GM21825 (cell line): Measurements from ENCODE around the gene MAP3K14.

Source experiments
- ATAC-seq: cut with Tn5 transposase; IDR thresholded peaks from one replicate; pipeline ENCODE4 v1.9.1; 2021; ENCODE audit warnings: mild to moderate bottlenecking, moderate library complexity; ENCODE audit not compliant: unreplicated experiment

MAP3K14 gene

DNA sequence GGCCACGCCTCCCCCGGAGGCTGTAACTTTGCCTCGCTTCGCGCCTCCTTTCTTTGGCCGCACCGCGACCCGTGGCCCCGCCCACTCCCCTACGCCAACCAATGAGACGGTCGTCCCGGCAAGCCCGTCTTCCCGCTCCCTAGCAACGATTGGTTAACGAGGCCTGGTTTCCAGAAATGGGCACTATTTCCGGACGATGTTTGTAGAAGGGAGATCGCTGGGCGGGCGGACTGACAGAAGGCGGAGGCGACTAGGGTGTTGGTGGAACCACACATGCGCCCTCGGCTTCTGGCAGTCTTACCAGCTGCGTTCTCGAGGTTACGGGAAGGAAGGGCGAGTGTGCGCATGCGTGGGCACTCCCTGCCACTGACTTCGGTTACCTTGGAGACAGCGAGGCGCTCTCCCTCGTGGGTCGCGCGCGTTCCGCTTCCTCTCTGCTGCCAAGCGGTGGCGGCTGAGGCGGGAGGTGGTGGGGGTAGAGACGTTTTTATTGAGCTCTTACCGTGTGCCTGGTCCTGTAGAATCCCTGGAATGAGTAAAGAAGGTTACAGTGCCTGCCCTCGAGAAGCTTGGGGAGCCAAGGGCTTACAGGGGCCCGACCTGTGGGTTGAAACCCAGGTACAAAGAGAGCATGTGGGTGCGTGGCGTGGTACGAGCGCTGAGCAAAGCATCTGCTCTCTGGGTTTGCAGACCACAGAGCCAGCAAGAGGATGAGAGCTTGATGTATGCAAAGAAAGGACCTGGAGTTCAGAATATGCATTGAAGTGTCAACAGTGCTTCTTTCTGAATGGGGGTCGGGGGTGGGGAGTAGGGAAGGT lies 500 bp upstream of the MAP3K14 start:
- peak; percentile 57 for ATAC-seq

DNA sequence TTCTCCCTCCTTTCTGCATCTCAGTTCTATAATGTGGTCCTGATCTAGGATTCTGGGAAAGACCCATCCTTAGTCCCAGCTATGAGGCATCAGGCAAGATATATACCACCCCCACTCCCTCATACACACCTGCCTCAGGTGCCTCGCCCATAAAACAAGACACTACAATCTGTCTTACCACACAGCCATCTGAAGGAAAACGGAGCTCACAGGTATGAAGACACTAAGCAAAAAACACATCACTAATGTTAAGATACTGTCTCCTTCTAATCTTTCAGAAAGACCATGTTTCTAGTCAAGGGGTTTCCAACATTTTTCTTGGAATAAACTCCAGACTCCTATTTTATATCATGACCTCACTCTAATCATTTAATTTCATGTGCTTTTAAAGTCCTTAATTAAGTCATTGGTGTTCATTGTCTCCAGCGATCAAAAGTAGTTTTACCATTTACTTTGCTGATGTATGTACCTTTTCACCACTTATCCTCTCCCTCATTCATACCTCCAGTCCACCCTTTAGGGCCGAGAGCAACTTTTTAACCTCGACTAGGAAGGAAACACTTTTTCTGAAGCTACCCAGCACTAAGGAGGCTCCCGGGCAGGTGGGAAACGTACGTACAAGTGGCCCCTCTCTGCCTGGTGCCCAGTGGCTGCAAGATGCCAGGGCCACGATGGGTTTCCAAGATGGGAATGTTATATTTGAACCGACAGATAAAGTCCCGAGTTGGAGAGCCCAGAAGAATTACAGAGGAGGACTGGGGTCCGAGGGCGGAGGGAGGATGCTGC lies 979 bp downstream of the MAP3K14 start:
- no peak for ATAC-seq

DNA sequence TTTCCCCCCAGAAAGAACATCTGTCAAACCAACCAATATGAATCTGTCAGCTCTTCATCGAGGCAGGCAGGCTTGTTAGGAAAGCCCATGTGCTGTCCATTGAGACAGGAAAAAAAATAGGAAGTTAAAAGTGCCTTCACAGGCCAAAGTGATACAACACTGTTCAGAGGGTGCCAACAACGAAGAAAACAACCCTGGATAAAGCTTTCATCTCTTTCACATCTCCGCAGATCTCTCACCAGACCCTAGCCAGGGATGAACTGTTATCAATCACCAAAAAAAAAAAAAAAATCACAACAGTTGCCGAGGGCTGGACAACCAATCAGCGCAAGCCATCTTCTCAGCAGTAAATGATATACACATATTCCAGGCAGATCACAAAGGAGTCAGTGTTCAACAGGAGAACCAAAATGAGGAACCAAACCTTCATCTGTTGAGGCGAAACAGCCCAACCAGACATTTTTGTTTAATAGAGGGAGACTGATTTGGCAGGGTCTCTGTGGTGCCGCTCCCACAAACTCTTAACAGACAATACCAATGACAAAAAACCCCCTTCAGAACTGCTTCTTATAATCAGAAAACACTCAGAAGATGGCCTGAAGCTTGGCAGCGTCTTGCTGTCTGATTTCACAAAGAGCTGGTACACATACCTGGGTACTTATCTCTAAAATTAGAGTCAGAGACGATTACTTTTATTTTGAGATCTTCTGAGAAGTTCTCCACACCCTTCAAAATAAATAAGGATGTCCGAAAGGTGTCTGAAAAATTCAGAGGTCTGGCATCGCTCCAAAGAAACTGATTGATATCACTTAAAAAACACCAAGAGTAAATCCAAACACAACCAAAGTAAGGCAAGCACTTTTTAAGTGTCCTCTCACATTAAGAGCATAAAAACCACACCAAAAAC lies 1.8 kb downstream of the MAP3K14 start:
- no peak for ATAC-seq

DNA sequence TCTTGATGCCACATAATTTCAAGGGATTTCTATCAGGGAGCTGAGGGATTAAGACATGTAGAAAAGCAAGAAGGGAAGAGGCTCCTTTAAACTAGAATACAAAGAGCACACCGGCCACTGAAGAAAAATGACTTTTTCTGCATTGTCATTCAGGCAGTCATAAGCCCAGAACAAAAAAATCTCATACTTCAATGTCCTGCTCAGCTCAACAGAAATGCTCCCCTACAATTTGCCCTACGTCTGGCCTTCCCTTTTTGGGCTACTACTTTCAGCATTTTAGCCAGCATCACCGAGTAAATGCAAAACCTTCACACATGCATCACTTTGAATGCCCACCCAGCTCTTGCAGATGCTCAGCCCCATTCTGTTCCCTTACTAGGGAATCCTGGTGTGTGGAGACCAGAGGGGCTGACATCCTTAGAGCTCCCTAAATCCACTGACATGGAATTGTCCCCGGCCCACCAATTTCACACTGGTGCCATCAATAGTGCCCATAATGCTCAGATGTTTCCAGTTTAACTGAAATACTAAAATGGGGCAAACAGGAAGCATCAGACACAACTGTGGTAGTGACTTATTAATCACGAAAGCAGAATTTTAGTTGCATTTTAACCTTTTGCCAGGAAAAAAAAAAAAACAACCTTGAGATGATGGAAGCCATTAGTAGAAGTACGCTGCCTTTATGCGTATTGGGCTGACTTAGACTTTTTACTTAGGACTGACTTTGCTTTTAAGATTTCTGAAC lies 2.7 kb downstream of the MAP3K14 start:
- ATAC-seq: no peak

DNA sequence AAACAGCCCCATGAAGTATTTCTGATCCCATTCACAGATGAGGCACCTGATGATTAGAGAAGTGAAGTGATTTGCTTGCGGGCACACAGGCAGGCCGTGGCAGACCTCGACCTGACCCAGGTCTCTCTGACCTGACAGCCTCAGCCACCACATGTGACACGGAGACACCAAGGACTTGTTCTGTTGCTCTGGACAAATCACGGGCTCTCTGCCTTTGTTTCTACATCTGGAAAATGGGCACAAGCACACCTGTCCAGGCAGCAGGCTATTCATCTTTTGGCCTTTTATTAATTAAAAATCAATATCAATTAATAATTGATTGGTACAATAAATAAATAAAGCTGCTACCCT lies 3.4 kb downstream of the MAP3K14 start:
- ATAC-seq: no peak

DNA sequence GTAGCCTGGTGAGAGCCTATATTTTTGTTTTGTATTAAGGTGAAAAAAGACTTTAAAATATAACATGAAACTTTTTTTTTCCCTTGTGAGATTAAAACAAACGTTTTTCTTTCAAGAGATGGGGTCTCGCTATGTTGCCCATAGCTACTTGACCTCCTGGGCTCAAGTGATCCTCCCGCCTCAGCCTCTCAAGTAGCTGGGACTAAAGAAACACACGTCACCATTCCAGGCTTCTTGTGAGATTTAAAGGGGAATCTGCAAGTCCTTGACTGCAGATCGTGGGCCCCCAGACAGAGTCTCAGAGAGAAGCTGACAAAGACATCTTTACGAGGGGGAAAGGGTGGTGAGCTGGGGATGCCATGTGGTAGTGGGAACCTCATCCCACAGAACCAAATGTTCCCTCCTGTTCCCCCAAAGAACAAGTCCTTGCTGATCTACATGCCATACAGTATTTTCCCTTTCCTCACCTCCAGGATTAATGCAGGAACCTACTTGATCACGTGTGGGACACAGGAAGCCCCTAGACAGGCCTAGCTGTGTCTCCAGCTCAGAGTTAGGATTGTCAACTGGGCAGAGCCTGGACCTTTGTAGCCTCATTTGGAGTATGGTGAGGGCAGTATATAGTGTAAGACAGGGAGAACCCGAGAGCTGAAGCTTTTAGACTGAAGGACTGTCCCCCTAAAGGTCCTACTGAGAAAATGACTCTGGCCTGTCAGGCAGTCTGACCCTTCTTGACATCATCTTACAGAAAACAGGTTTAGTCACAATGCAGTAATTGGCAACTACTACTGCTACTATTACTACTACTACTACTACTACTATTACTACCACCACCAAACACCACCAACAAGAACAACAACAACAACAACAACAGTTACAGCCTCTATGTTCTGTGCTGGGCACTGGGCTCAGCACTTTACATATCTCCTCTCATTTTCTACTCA lies 4.1 kb downstream of the MAP3K14 start:
- no peak for ATAC-seq

DNA sequence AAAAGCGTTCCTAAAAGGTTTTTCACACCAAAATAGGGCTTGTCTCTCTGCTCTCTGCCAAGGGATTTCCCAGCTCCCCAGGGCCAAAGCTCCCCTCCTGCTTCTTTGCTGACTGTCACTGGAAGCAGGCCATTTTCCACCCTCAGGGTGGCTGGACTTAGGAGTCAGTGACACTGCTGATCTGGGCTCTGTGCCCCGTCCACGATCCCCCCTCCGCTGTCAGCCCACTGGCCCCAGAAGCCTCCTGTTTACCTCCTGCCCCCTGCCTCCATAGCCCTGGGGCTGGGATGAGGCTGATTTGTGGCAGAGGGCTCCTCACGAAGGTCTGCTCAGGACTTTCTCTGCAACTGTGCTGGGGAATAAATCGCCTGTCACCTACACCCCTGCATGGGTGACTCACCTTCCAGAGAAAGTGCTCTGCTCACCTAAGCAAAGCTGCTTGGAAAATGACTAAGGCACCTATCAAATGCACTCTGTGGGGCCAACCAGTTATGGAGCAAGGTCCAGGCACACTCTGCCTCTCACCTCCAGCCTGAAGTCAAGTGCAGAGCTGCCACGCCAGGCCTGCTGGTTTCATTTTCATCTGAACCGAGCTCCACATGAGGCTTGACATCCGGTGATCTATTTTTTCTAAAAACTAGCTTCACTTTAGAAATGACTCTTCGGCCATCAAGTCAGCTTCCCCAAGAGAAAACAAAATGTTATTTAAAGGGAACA lies 4.9 kb downstream of the MAP3K14 start:
- peak; percentile 25 for ATAC-seq

DNA sequence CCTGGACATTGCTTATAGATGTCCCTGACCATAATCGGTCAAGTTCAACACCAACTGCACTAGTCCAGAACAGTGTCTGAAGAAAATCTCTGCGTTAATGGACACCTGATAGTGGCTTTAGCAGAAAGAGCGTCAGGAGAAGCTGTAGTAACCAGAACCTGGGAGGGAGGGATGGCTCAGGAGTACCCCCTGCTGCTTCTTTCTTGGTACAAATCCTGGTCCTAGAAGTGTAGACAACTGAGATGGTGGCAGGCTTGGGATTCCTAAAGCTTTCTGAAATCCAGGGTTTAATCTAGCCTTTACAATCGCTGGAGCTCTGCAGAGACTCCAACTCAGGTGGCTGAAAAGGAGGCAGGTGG lies 5.4 kb downstream of the MAP3K14 start:
- no peak for ATAC-seq

DNA sequence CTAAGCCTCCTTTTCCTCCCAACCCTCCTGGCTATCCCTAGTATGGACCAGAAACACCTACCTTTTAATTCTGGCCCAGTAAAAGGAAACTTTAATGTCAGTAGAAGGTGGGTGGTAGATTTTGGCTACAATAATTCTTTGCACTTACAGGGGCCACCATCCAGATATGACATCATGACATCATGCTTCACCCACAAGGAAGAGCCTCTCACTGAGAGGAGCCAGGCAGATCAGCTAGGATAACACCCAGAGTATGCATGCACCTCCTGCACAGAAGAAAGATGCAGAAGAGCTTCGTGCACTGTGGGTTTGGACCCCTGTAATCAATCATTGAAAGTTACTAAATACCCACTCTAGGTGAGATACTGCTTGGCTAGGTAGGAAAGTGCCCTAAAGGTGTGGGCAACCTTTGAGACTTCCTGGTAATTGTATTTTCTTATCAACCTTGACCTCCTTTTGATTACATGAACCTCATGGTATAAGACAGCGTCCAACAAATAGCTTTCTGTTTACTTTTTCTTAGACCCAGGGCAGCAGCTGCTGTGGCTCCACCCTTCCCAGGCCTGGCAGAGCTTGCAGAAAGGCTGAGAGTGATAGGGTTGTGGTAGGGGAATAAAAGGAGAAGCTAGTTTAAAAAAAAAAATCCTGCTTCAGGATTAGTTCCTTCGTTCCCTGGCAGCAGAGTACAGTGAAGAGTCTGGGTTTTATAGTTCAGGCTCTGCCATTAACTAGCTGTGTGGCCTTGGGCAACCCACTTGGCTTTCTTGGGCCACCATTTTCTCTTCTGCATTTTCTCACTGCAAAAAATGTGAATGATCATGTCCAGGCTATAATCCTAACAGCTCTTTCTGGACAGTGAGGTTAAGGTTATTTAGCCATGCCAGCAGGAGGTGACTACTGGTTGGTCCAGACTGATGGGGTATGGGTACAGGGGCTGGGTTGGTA lies 6.2 kb downstream of the MAP3K14 start:
- no peak for ATAC-seq

DNA sequence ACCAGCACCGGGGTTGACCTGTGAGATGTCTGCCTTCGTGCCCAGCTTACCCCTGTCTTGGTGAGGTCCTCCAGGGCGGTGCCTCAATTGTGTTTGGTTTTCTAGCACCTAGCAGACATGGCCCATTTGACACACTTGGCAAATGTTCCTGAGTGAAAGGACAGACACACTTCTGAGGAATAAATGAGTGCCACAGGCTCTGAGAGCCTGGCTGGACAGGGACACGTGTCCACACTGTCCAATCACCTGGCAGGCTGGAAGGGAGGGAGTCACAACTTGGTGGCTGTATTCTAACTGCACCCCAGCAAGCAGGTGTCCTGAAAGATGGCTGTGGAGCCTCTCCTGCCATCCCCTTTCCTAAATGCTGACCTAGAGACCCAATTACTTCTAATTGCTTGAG lies 7.4 kb downstream of the MAP3K14 start:
- ATAC-seq: no peak

DNA sequence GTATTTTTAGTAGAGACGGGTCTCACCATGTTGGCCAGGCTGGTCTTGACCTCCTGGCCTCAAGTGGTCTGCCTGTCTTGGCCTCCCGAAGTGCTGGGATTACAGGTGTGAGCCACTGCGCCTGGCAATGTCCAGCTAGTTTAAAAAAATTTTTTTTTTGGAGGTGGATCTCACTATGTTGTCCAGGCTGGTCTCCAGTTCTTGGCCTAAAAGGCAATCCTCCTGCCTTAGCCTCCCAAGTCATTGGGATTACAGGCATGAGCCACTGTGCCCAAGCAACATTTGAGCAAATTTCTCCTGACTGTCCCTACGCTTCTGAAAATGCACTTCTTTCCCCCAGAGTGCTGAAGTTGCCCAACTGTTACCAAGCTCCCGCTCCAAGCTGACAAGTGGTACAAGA lies 8.0 kb downstream of the MAP3K14 start:
- no peak for ATAC-seq

DNA sequence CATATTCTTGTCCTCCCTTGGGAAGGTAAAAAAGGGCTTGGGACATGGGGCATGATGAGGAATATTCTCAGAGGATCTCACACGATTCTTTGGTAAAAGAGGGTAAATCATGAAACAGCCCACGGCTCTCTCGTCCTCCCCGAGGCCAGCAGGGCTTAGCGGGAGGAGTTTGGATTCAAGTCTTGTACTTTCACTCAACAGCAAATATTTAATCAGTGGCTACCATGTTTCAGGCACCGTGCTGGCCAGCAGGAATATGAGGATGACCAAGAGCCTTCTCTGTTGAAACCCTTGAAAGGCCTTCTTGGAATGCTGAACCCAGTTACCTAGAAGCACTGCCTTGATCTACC lies 8.8 kb downstream of the MAP3K14 start:
- no peak for ATAC-seq

DNA sequence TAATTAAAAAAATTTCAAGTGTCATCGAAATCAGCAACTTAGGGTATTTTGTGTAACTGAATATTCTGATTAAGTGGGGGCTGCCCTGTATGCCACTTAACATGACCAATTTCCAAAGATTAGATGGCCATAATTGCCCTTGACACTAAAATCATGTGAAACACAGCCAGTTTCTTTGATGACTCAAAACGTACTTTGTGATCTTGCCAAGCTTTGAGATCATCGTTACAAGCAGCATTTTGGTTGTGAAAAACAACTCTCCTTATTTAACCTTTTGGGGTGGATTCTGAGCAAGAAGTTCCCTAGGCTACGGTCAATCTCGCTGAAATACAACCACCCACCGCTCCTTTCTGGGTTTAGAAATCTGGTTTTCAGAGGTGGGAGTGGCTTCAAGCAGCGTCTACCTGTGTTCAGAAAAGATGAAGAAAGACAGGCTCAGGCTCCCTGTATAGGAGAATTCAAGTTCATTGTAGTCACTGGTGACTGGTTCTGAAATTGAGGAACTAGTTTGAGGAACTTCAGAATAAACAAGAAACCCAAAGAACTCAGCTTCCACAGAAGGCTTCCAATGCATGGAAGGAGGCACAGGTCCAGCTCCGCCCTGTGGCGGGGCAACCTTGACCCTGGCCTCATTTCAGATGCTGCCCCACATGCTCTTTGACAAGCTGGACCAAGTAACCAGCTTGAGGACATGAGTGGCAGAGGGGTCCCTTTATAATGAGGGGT lies 9.4 kb downstream of the MAP3K14 start:
- ATAC-seq: no peak

DNA sequence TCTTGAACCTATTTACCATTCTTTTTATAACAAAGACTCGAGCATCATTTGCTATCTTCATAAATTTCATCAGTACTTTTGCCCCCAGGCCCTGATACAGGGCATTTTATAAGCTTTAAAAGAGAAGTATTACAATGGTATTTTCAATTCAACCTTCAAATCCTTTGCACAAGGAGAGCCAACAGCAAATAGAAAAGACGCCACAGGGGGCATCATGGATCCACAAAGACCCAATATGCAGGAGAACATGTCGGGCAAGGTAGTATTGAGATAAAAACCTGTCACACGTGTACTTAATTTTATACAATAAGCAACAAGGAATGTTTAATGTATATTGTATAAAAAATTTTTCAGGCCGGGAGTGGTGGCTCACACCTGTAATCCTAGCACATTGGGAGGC lies 10.2 kb downstream of the MAP3K14 start:
- no peak for ATAC-seq

DNA sequence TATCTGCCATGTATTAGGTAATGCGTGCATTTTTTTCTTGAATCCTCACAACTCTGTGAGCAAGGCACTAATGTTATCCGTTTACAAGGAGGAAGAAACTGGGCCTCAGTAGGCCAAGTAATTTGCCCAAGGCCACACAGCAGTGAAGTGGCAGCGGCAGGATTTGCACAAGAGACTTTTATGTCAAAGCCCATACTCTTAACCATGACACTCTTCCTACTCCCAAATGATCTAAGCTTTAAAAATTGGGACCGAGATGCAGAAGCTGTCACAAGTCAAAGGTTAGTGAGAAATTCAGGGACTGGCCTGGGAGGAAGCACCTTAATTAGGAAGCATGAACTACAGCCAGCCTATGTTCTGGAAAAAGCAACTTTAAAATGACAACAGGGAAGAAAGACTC lies 10.7 kb downstream of the MAP3K14 start:
- no peak for ATAC-seq

DNA sequence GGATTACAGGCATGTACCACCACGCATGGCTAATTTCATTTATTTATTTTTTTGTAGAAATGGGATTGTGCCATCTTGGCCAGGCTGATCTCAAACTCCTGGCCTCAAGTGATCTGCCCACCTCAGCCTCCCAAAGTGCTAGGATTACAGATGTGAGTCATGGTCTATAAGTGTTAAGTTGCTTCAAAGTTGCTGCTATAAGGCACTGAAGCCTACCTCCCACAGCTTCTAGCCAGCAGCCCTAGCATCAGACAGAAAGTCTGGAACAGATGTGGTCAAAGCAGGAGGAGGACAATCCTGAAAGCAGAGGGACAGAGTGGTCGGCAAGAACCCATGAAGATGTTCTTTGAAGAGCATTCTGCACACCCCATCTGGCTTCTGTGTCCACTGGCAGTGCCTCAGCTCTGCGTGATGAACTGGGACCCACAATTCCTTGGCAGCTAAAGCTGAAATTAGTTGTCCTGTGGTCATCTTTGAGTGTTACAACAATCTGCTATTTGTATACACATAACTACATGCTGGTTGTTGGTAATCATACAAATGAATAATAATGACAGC lies 11.2 kb downstream of the MAP3K14 start:
- no peak for ATAC-seq

DNA sequence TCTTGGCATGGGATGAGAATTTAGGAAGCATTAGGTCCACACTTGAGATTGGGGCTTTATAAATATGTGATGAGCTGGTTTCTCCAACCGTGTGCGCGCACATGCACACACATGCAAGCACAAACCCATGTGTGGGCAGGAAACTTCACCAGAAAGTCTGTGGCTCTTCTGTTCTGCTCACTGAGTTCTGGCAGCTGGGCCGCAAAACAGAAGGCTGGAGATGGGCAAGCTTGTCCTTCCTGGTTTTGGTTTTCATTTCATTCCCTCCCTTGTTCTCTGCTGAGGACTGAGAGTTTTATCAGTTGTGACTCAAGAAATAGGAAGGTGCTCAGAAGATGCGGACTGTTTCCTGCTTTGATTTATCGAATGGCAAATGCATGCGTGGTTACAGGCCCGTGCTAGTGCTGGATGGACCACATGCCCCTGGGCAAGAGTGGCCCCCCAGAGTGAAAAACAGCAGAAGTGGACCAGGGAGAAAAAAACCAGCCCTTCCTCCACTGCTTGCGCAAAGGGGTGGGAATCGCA lies 14.1 kb downstream of the MAP3K14 start:
- ATAC-seq: peak; percentile 56
